Stimulated activated naive CD4-positive, alpha-beta T cell treated with Interleukin-2 at 50 U/mL for 16 hours (primary cell): ENCODE results near the gene SAMD5.
"Not testable (repeated sequence)": the region's sequence is repeated elsewhere in the genome, so short reads cannot be mapped to it uniquely, and the experiment has no call there.

Source experiments
- DNase-seq: peaks from one replicate; lab custom pipeline; 2025; lab: John Stamatoyannopoulos, UW

SAMD5 gene

GRCh38 chr6:147528511-147529145, 20.1 kb downstream of the SAMD5 start:
- DNase-seq: no peak

- no peak for DNase-seq
Observed at GRCh38 chr6:147530132-147531060, 21.9 kb downstream of the SAMD5 start.

- no peak for DNase-seq
Observed at GRCh38 chr6:147531321-147531720, 22.8 kb downstream of the SAMD5 start.

GRCh38 chr6:147534116-147534860, 25.8 kb downstream of the SAMD5 start:
- no peak for DNase-seq

GRCh38 chr6:147538821-147539220, 30.3 kb downstream of the SAMD5 start:
- no peak for DNase-seq

GRCh38 chr6:147540075-147540474, 31.6 kb downstream of the SAMD5 start:
- no peak for DNase-seq

- not testable (repeated sequence) for DNase-seq
Observed at GRCh38 chr6:147542436-147542835, 33.9 kb downstream of the SAMD5 start.

- DNase-seq: no peak
Observed at GRCh38 chr6:147544420-147544819, 35.9 kb downstream of the SAMD5 start.

- DNase-seq: no peak
Observed at GRCh38 chr6:147546501-147547368, 38.2 kb downstream of the SAMD5 start.

GRCh38 chr6:147547369-147547902, 38.9 kb downstream of the SAMD5 start:
- DNase-seq: no peak

- DNase-seq: no peak
Observed at GRCh38 chr6:147548921-147549475, 40.5 kb downstream of the SAMD5 start.

- no peak for DNase-seq
Observed at GRCh38 chr6:147549531-147549930, 41.0 kb downstream of the SAMD5 start.

- no peak for DNase-seq
Observed at GRCh38 chr6:147551976-147552375, 43.5 kb downstream of the SAMD5 start.

- DNase-seq: no peak
Observed at GRCh38 chr6:147553099-147553498, 44.6 kb downstream of the SAMD5 start.

GRCh38 chr6:147554281-147554680, 45.8 kb downstream of the SAMD5 start:
- no peak for DNase-seq

GRCh38 chr6:147559006-147559405, 50.5 kb downstream of the SAMD5 start:
- no peak for DNase-seq

- no peak for DNase-seq
Observed at GRCh38 chr6:147560670-147561069, 52.2 kb downstream of the SAMD5 start.

- no peak for DNase-seq
Observed at GRCh38 chr6:147561726-147562125, 53.2 kb downstream of the SAMD5 start.

GRCh38 chr6:147563472-147563871, 55.0 kb downstream of the SAMD5 start:
- DNase-seq: no peak

- DNase-seq: no peak
Observed at GRCh38 chr6:147564556-147564955, 56.1 kb downstream of the SAMD5 start.
